Thymus (tissue), 14 donors: Measurements from ENCODE around the gene NCF1. TPM values are rescaled to one million over a fixed set of nuclear protein-coding genes. Genes with fewer than 3 reads are reported as not detected.
"Not testable (repeated sequence)": the region's sequence is repeated elsewhere in the genome, so short reads cannot be mapped to it uniquely, and the experiment has no call there.

Experiments used
- DNase-seq, 9 donors: peaks; one replicate each; pipeline ENCODE4 v3.0.0-alpha.2; 2013; ENCODE audit warnings: low spot score in 9 of 9, low read depth in 6 of 9, missing footprints in 1 of 9
- H3K27ac ChIP-seq, 2 donors: one replicate each; pipeline ENCODE4 v1.5.1; 2013; ENCODE audit warnings: control low read depth in 1 of 2, low read depth in 1 of 2, low read length in 1 of 2, mild to moderate bottlenecking in 1 of 2, moderate library complexity in 1 of 2
- H3K27me3 ChIP-seq, 2 donors: one replicate each; pipeline ENCODE4 v1.5.1; 2013; ENCODE audit warnings: low read length in 1 of 2; ENCODE audit not compliant: control insufficient read depth in 2 of 2, insufficient read depth in 1 of 2
- H3K36me3 ChIP-seq, 2 donors: one replicate each; pipeline ENCODE4 v1.5.1; 2013; ENCODE audit warnings: low read length in 1 of 2, mild to moderate bottlenecking in 1 of 2, moderate library complexity in 1 of 2; ENCODE audit not compliant: control insufficient read depth in 2 of 2, insufficient read depth in 2 of 2
- H3K4me1 ChIP-seq, 2 donors: one replicate each; pipeline ENCODE4 v1.5.1; 2013; ENCODE audit warnings: low read length in 2 of 2; ENCODE audit not compliant: control insufficient read depth in 2 of 2, insufficient read depth in 2 of 2
- H3K4me3 ChIP-seq, 2 donors: one replicate each; pipeline ENCODE4 v1.5.1; 2013; ENCODE audit warnings: low read length in 2 of 2, control low read depth in 1 of 2, mild to moderate bottlenecking in 1 of 2
- H3K9me3 ChIP-seq, 2 donors: one replicate each; pipeline ENCODE4 v1.5.1; 2013; ENCODE audit warnings: low read length in 1 of 2, mild to moderate bottlenecking in 1 of 2; ENCODE audit not compliant: control insufficient read depth in 2 of 2, insufficient read depth in 1 of 2
- WGBS: extraction: QIAGEN DNeasy Blood & Tissue Kit; methylation state at CpG from one replicate; pipeline ENCODE4 v1.1.7; 2013; 5-methylcytosine and 5-hydroxymethylcytosine counted together
- long read RNA-seq, 10 donors: transcript quantifications; one replicate each; lab custom pipeline, GENCODE V29; 2026
- polyA plus RNA-seq: library from polyadenylated mRNA; stranded (reverse); fragments of 200-250 nt; gene quantifications from one replicate; pipeline ENCODE4 v1.2.3, GENCODE V29; 2013
- total RNA-seq: library from RNA; stranded (reverse); fragments of 120-200 nt; gene quantifications from one replicate; pipeline ENCODE4 v1.2.4, GENCODE V29; 2013
- donor health status: healthy.

The NCF1 gene
- 5.7 TPM for total RNA-seq
- polyA plus RNA-seq: 12.5 TPM
- long read RNA-seq, donor 1: 0 reads
- long read RNA-seq, donor 2: 0 reads
- long read RNA-seq, donor 3, partial matches to known transcripts: 10 of 13 reads
- long read RNA-seq, donor 3, other reads (novel, unspliced or antisense): 0 of 13 reads
- long read RNA-seq, donor 4, partial matches to known transcripts: 0 of 1 reads
- long read RNA-seq, donor 4, other reads (novel, unspliced or antisense): 0 of 1 reads
- long read RNA-seq, donor 5, partial matches to known transcripts: 11 of 12 reads
- long read RNA-seq, donor 5, other reads (novel, unspliced or antisense): 0 of 12 reads
- long read RNA-seq, donor 6, partial matches to known transcripts: 0 of 1 reads
- long read RNA-seq, donor 6, other reads (novel, unspliced or antisense): 0 of 1 reads
- long read RNA-seq, donor 7: 0 reads
- long read RNA-seq, donor 8: 0 reads
- long read RNA-seq, donor 9, partial matches to known transcripts: 0 of 1 reads
- long read RNA-seq, donor 9, other reads (novel, unspliced or antisense): 0 of 1 reads
- long read RNA-seq, donor 10, partial matches to known transcripts: 6 of 7 reads
- long read RNA-seq, donor 10, other reads (novel, unspliced or antisense): 0 of 7 reads

DNA sequence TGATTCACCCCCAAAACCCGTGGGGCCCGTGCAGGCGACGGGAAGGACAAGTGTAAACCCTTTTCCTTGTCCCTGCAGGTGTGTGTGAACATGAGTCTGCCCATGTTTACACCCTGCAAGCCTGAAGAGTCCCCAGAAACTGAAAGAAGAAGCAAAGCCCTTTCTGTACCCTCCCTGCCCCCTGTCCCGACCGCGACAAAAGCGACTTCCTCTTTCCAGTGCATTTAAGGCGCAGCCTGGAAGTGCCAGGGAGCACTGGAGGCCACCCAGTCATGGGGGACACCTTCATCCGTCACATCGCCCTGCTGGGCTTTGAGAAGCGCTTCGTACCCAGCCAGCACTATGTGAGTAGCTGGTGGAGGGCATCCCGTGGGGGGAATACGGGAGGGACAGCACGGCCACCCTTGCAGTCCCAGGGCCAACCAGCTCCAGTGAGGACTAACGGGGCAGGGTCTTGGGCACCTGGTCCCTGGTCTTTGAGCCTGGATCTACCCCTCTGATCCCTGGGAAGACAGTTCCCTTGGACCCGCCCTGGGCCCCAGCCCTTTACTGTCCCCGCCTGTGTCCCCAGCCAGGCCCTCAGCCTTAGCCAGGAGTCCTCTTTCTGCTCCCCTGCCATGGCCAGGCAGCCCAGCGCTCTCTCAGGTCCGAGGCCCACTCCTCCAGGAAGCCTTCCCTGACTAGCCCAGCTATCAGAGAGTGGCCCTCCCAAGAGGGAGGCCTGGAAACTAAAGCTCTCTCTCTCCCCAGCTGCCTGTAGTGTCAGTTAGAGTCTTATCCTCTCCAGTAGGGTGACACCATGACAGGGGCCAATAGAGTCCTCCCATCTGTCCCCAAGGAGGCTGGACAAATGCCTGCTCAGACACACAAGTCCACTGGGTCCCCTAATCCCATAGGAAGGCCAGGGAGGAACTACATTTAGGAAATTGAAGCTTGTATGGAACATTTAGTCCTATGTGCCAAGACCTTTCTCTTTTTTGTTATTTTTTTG, at the start of gene NCF1:
Gene NCF1, plus strand, starts transcription at position 252 of the 991 bp plus-strand sequence. Its CDS starts 21 bp downstream, at position 273.
- H3K27me3 ChIP-seq, H3K4me3 ChIP-seq, H3K9me3 ChIP-seq, H3K36me3 ChIP-seq, DNase-seq, H3K4me1 ChIP-seq, H3K27ac ChIP-seq: not testable (repeated sequence)
- no CpG with 5 or more reads among the region's 21 CpGs for WGBS

GRCh38 chr7:74725840-74726239, 48.0 kb upstream of the NCF1 start:
- Histone ChIP-seq H3K36me3 (peaks cover 11 to 44% of the 10 kb centered on the region in 2 donors), H3K27ac (no peak overlapping the region), H3K9me3 (no peaks in the 10 kb centered on the region), H3K27me3 (no peaks in the 10 kb centered on the region), H3K4me3 (no peak overlapping the region), H3K4me1 (no peaks in the 10 kb centered on the region)
- 98% methylated on average over 1 of the region's 1 CpG for WGBS
- DNase-seq: no peak

GRCh38 chr7:74726309-74727101, 47.3 kb upstream of the NCF1 start:
- WGBS: 98% methylated on average over 8 of the region's 8 CpGs
- Histone ChIP-seq H3K4me1 (no peaks in the 10 kb centered on the region), H3K36me3 (peaks cover 8 to 37% of the 10 kb centered on the region in 2 donors), H3K27ac (no peak overlapping the region), H3K4me3 (no peak overlapping the region), H3K9me3 (no peaks in the 10 kb centered on the region), H3K27me3 (no peaks in the 10 kb centered on the region)
- no peak for DNase-seq

- WGBS: no CpG with 5 or more reads among the region's 10 CpGs
- H3K36me3 ChIP-seq: peaks cover 3 to 24% of the 10 kb centered on the region in 2 donors
Measured at GRCh38 chr7:74728686-74729085, 45.1 kb upstream of the NCF1 start.

GRCh38 chr7:74730186-74730585, 43.6 kb upstream of the NCF1 start:
- H3K27me3 ChIP-seq, H3K27ac ChIP-seq, H3K4me3 ChIP-seq, DNase-seq, H3K9me3 ChIP-seq, H3K4me1 ChIP-seq: not testable (repeated sequence)
- WGBS: no CpG with 5 or more reads among the region's 5 CpGs
- peaks cover 3 to 11% of the 10 kb centered on the region in 2 donors for H3K36me3 ChIP-seq

More at GRCh38 chr7:74728686-74729085, 45.1 kb upstream of the NCF1 start:
- H3K4me1 ChIP-seq, H3K27ac ChIP-seq, H3K4me3 ChIP-seq, DNase-seq, H3K27me3 ChIP-seq, H3K9me3 ChIP-seq: not testable (repeated sequence)

GRCh38 chr7:74739974-74740703, 33.7 kb upstream of the NCF1 start:
- H3K9me3 ChIP-seq, H3K36me3 ChIP-seq, DNase-seq, H3K4me3 ChIP-seq, H3K4me1 ChIP-seq, H3K27ac ChIP-seq, H3K27me3 ChIP-seq: not testable (repeated sequence)
- WGBS: no CpG with 5 or more reads among the region's 14 CpGs

DNA sequence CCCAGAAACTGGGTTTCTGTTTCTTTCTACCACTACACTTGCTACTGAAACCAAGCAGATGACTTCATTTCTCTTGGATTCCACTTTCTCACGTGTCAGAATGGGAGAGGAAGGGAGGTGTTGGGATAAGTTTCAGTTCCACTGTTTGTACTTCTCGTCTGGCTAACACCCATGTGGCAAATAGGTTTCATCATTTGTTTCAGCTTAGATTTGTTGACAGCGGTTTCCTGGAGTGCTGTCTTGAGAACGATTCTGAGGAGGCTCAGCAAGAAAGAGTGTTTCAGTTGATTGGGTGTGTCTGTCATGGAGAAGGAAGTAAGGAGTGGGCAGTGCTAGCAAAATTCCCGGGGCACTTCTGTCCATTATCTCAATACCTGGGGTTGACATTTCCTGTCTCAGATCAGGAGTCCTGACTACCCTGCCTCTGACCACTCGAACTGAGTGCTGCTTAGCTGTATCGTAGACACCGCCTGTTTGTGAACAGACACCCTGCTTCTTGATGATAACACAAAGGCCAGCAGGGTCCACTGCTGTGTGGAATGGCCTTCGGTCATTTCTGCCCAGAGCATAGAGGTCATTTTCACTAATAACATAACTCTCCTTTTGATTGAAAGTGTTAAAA, 29.8 kb upstream of the NCF1 start:
- H3K9me3 ChIP-seq, H3K4me3 ChIP-seq, H3K27ac ChIP-seq, H3K36me3 ChIP-seq, H3K27me3 ChIP-seq, DNase-seq, H3K4me1 ChIP-seq: not testable (repeated sequence)
- WGBS: no CpG with 5 or more reads among the region's 9 CpGs
